ENCODE results near the gene CNTRL.
A peak's percentile ranks its signal among the peaks of the same experiment; 100 is the strongest.

The CNTRL gene

DNA sequence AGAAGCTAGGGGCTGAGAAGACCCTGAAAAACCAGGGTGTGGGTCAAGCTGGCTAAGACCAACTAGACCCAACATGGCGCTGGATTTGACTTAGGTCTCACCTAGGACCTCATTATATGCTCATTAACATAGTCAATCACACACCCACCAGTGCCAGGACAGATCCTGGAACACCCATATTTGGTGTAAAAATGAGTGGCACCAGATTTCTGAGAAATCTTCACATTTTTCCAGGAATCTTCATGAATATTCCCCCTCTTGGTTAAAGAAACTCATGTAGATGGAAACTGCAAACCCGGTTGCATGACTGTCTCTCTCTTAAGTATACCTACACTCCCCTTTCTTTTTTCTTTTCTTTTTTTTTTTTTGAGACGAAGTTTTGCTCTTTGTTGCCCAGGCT, 144.8 kb downstream of the CNTRL start:
- Histone ChIP-seq H3K4me1 (ENCODE audit: control insufficient read depth in 1 of 2, insufficient read depth in 1 of 2, low read depth in 1 of 2, low read length in 1 of 2) (peaks cover 27 to 38% of the 10 kb centered on the region in 2 experiments), H3K27me3 (no peaks in the 10 kb centered on the region), H3K36me3 (no peaks in the 10 kb centered on the region), H3K4me3 (ENCODE audit: low read depth in 1 of 2, low read length in 1 of 2) (no peak overlapping the region), H3K9me3 (no peaks in the 10 kb centered on the region), H3K27ac (no peak overlapping the region)
- TF ChIP-seq, protein P1, sequence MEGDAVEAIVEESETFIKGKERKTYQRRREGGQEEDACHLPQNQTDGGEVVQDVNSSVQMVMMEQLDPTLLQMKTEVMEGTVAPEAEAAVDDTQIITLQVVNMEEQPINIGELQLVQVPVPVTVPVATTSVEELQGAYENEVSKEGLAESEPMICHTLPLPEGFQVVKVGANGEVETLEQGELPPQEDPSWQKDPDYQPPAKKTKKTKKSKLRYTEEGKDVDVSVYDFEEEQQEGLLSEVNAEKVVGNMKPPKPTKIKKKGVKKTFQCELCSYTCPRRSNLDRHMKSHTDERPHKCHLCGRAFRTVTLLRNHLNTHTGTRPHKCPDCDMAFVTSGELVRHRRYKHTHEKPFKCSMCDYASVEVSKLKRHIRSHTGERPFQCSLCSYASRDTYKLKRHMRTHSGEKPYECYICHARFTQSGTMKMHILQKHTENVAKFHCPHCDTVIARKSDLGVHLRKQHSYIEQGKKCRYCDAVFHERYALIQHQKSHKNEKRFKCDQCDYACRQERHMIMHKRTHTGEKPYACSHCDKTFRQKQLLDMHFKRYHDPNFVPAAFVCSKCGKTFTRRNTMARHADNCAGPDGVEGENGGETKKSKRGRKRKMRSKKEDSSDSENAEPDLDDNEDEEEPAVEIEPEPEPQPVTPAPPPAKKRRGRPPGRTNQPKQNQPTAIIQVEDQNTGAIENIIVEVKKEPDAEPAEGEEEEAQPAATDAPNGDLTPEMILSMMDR (IDR thresholded peaks at IDR 0.05), result no peak

- H3K4me3 ChIP-seq (ENCODE audit: low read depth in 1 of 2, low read length in 1 of 2), result peak overlapping the region in 1 of 2 experiments; percentile 28
- H3K27ac ChIP-seq, result peak overlapping the region; percentile 5
- peaks cover 19 to 33% of the 10 kb centered on the region in 2 experiments for H3K4me1 ChIP-seq (ENCODE audit: control insufficient read depth in 1 of 2, insufficient read depth in 1 of 2, low read depth in 1 of 2, low read length in 1 of 2)
- TF ChIP-seq, protein P1 (IDR thresholded peaks at IDR 0.05), result no peak
- no peaks in the 10 kb centered on the region for H3K36me3 ChIP-seq
- no peaks in the 10 kb centered on the region for H3K27me3 ChIP-seq
- no peaks in the 10 kb centered on the region for H3K9me3 ChIP-seq
Measured at GRCh38 chr9:121220996-121221663, 146.4 kb downstream of the CNTRL start.

- Histone ChIP-seq H3K4me3 (ENCODE audit: low read depth in 1 of 2, low read length in 1 of 2) (no peak overlapping the region), H3K4me1 (ENCODE audit: control insufficient read depth in 1 of 2, insufficient read depth in 1 of 2, low read depth in 1 of 2, low read length in 1 of 2) (peaks cover 14 to 28% of the 10 kb centered on the region in 2 experiments), H3K27ac (peak overlapping the region; percentile 5), H3K9me3 (no peaks in the 10 kb centered on the region), H3K27me3 (no peaks in the 10 kb centered on the region), H3K36me3 (no peaks in the 10 kb centered on the region)
- TF ChIP-seq, protein P1 (IDR thresholded peaks at IDR 0.05), result no peak
Measured at GRCh38 chr9:121221664-121222055, 146.9 kb downstream of the CNTRL start.

DNA sequence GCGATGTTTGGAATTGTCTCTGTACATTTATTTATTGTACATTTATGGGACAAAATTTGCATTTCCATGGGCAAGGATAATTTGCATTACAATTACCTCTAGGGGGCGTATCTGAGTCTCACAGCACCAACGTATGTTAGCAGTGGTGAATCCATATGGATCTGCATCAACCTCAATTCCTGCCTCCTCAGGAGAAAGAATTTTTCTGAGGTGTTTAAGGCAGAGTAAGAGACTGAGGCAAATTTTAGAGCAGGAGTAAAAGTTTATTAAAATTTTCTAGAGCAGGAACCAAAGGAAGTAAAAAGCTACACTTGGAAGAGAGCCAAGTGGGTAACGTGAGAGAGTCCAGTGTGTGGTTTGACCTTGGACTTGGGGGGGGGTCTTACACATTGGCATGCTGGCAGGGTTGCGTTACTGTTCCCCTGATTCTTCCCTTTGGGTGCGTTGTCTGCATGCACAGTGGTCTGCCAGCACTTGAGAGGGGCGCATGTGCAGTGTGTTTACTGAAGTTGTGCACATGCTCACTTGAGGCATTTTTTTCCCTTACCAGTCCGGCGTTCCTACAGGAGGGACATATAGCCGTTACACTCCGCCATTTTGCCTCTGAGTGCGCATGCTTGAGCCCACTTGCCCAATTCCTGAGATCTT, 147.9 kb downstream of the CNTRL start:
- Histone ChIP-seq H3K36me3 (no peaks in the 10 kb centered on the region), H3K4me1 (ENCODE audit: control insufficient read depth in 1 of 2, insufficient read depth in 1 of 2, low read depth in 1 of 2, low read length in 1 of 2) (peaks cover 13 to 27% of the 10 kb centered on the region in 2 experiments), H3K27me3 (no peaks in the 10 kb centered on the region), H3K27ac (no peak overlapping the region), H3K4me3 (ENCODE audit: low read depth in 1 of 2, low read length in 1 of 2) (no peak overlapping the region), H3K9me3 (no peaks in the 10 kb centered on the region)
- TF ChIP-seq, protein P1 (IDR thresholded peaks at IDR 0.05), result peak; percentile 68

DNA sequence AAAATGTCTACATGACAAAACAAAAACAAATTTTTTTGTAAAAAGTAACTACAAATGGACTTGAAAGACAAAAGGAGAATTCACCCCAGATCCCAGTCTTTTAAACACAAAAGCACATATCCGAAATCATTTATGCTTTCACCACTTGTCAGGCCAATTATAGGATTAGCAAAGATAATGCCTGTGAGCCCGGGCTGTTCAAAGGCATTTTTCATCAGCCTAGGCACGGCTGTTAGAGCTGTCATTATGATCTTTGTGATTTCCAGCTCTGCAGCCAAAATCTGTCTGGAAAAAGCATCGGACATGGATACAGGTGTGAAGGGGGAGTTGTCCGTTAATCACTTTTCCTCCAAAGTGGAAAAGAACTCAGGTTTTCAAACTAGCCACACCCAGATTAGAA, 150.5 kb downstream of the CNTRL start:
- no peaks in the 10 kb centered on the region for H3K36me3 ChIP-seq
- TF ChIP-seq, protein P1 (IDR thresholded peaks at IDR 0.05), result no peak
- H3K4me3 ChIP-seq (ENCODE audit: low read depth in 1 of 2, low read length in 1 of 2), result no peak overlapping the region
- H3K4me1 ChIP-seq (ENCODE audit: control insufficient read depth in 1 of 2, insufficient read depth in 1 of 2, low read depth in 1 of 2, low read length in 1 of 2), result peaks cover 23 to 36% of the 10 kb centered on the region in 2 experiments
- no peaks in the 10 kb centered on the region for H3K27me3 ChIP-seq
- H3K27ac ChIP-seq, result no peak overlapping the region
- H3K9me3 ChIP-seq, result no peaks in the 10 kb centered on the region
